HepG2 (cell line): ENCODE measurements around the gene SGPP2. TPM values are rescaled to one million over a fixed set of nuclear protein-coding genes. Genes with fewer than 3 reads are reported as not detected.

Experiments used
- ATAC-seq: fragments of 200-7000 bp; cut with Tn5 transposase; 3 replicates; pipeline ENCODE4 v1.9.1; 2020; ENCODE audit warnings: mild to moderate bottlenecking, moderate library complexity
- BruUV-seq: library from RNA; stranded (reverse); fragments of 400-500 nt; replicated peaks from 2 replicates; lab custom pipeline; 2021; lab: Mats Ljungman, UMichigan
- CTCF ChIA-PET: fragments of 300-600 bp; formaldehyde crosslinking; extraction: SDS; loops from one replicate; lab custom pipeline; 2021; ENCODE audit warnings: low total read pairs, inconsistent platforms, low intra/inter-chr PET ratio; lab: Yijun Ruan, JAX
- POLR2A ChIA-PET: fragments of 350-600 bp; sonication (Branson Sonifier 250); formaldehyde crosslinking; loops from one replicate; lab custom pipeline; 2020; ENCODE audit warnings: antibody characterized with exemption, inconsistent platforms; lab: Yijun Ruan, JAX
- DNase-seq: peaks from one replicate; pipeline ENCODE4 v3.0.0-alpha.2; 2015; ENCODE audit warnings: low spot score
- FAIRE-seq: peaks from 3 replicates; lab custom pipeline; 2011; peaks lifted over from hg19 to GRCh38; lab: Jason Lieb, UNC
- H2AFZ ChIP-seq: one replicate; pipeline ENCODE4 v1.6.1; 2011; ENCODE audit warnings: low read length, inconsistent platforms
- H3K27ac ChIP-seq: fragments of 300-600 bp; 3 replicates; pipeline ENCODE4 v1.8.0; 2011; ENCODE audit warnings: mixed run types, mild to moderate bottlenecking, mixed read lengths, low read length, inconsistent platforms; ENCODE audit not compliant: insufficient read depth; ENCODE audit errors: extremely low read length
- H3K27me3 ChIP-seq, 2 experiments: fragments of 200-600 bp in 1 of 2; 2 replicates in 1 of 2; 3 replicates in 1 of 2; pipeline versions ENCODE4 v1.6.0 to v1.8.0; 2011; ENCODE audit warnings: low read length in 2 of 2, mild to moderate bottlenecking in 2 of 2, moderate library complexity in 2 of 2, inconsistent platforms in 1 of 2; ENCODE audit not compliant: insufficient read depth in 2 of 2, control insufficient read depth in 1 of 2
- H3K36me3 ChIP-seq, 2 experiments: fragments of 200-600 bp in 1 of 2; replicated peaks in 1 of 2; 2 replicates in 1 of 2; 3 replicates in 1 of 2; pipeline versions ENCODE4 v1.5.1 to v1.8.0; 2011; ENCODE audit warnings: low read length in 2 of 2, inconsistent platforms in 1 of 2; ENCODE audit not compliant: insufficient read depth in 2 of 2, control insufficient read depth in 1 of 2
- H3K4me1 ChIP-seq: 2 replicates; pipeline ENCODE4 v1.5.1; 2012; ENCODE audit warnings: low read length, inconsistent platforms; ENCODE audit not compliant: insufficient read depth
- H3K4me2 ChIP-seq: 2 replicates; pipeline ENCODE4 v1.6.0; 2011; ENCODE audit warnings: low read depth, low read length, inconsistent platforms
- H3K4me3 ChIP-seq, 3 experiments: fragments of 200-600 bp in 1 of 3; sonication (generic), shearing (Covaris generic) in 1 of 3; replicated peaks in 1 of 3; 2 replicates each; pipeline ENCODE4 v1.5.1; 2011 to 2016; ENCODE audit warnings: low read length in 3 of 3, inconsistent platforms in 2 of 3, low read depth in 2 of 3, mild to moderate bottlenecking in 2 of 3, control low read depth in 1 of 3, mixed read lengths in 1 of 3; ENCODE audit not compliant: insufficient read depth in 1 of 3
- H3K79me2 ChIP-seq: one replicate; pipeline ENCODE4 v1.6.1; 2011; ENCODE audit warnings: low read length, inconsistent platforms; ENCODE audit not compliant: insufficient read depth
- H3K9ac ChIP-seq: 2 replicates; pipeline ENCODE4 v1.6.0; 2011; ENCODE audit warnings: mild to moderate bottlenecking, low read depth, low read length, inconsistent platforms; ENCODE audit not compliant: insufficient read depth
- H3K9me3 ChIP-seq: 2 replicates; pipeline ENCODE4 v1.5.1; 2012; ENCODE audit warnings: mild to moderate bottlenecking, low read length
- H4K20me1 ChIP-seq: 2 replicates; pipeline ENCODE4 v1.6.0; 2011; ENCODE audit warnings: inconsistent platforms, mild to moderate bottlenecking, low read length, moderate library complexity; ENCODE audit not compliant: insufficient read depth
- AHDC1 ChIP-seq: sonication (generic); formaldehyde crosslinking; IDR thresholded peaks from 2 replicates; pipeline ENCODE4 v1.5.1; 2020; ENCODE audit warnings: mild to moderate bottlenecking, missing genetic modification reagents, borderline replicate concordance
- ZNF510 ChIP-seq: sonication (generic); formaldehyde crosslinking; IDR thresholded peaks from 2 replicates; pipeline ENCODE4 v1.4.0; 2020; ENCODE audit warnings: low read depth, mild to moderate bottlenecking, missing genetic modification reagents
- ZNF512 ChIP-seq: sonication (generic); formaldehyde crosslinking; IDR thresholded peaks from 2 replicates; pipeline ENCODE4 v1.4.0; 2020; ENCODE audit warnings: mild to moderate bottlenecking, missing genetic modification reagents
- WGBS: methylation state at CpG from one replicate; pipeline ENCODE4 v1.1.6; 2017; ENCODE audit warnings: low lambda C conversion rate; 5-methylcytosine and 5-hydroxymethylcytosine counted together
- in situ Hi-C: cut with HindIII; loops from 2 replicates; pipeline ENCODE4 v1.10.0; 2017; ENCODE audit warnings: low pct_unique_long_range_greater_than_20kb; ENCODE audit not compliant: extremely low pct_ligation_motif_present
- intact Hi-C: fragments of 100-400 bp; cut with micrococcal nuclease; formaldehyde crosslinking; loops from one replicate; pipeline ENCODE4 v1.10.0; 2022; ENCODE audit not compliant: unreplicated experiment
- polyA plus RNA-seq, 8 experiments: library from polyadenylated mRNA; depleted of rRNA in 3 of 8; stranded (reverse) in 7 of 8; unstranded in 1 of 8; fragments of >200 nt; fragmentation: Illumina TruSeq in 4 of 8; extraction: Trizol in 4 of 8; gene quantifications; 2 replicates each; pipeline versions ENCODE4 v1.2.1 to v1.2.3, GENCODE V29; 2011 to 2016; ENCODE audit warnings: low read depth in 4 of 8, missing spikeins in 1 of 8, mixed read lengths in 1 of 8; ENCODE audit not compliant: insufficient read depth in 1 of 8
- total RNA-seq, 5 experiments: library from RNA; depleted of rRNA; stranded (reverse); fragments of >200 nt; fragmentation: Illumina TruSeq; extraction: Trizol; gene quantifications; 2 replicates each; pipeline ENCODE4 v1.2.3, GENCODE V29; 2016; ENCODE audit warnings: low read depth in 1 of 5

Gene SGPP2
- total and polyA plus RNA-seq, 2 of the 13 experiments (the other 11 are each of a cell fraction or from before 2014, with no cell fraction given), result not detected

DNA sequence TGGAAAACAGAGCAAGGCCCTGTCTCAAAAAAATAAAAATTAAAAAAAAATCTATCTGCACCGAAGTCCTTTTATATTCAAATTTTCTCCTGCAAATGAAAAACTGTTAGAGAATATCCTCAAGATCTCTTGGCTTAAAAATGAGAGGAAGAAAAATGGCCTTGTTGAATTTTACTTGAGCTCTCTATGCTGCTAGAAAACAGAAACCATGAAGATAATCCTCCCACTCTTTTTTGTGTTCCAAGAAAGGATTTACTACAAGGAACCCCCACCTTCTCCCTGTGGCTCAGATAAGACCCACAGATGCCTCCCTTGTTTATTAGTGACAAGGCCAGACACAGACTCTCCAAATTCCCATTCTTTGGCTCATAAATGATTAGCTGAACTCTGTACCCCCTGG lies 71.0 kb downstream of the SGPP2 start:
- in situ Hi-C loops (no loop called here), intact Hi-C loops (no loop called here)
- no peak for ATAC-seq
- Histone ChIP-seq H3K4me2 (no peak overlapping the region), H3K9ac (no peak overlapping the region), H2AFZ (no peak overlapping the region), H3K4me1 (peaks cover 8% of the 10 kb centered on the region), H3K4me3 (no peak overlapping the region), H3K36me3 (no peaks in the 10 kb centered on the region), H3K27ac (no peak overlapping the region), H3K27me3 (peaks cover 0 to 7% of the 10 kb centered on the region in 2 experiments; a peak in 1 of 5 replicates), H3K9me3 (peaks cover 10% of the 10 kb centered on the region), H4K20me1 (no peaks in the 10 kb centered on the region), H3K79me2 (no peaks in the 10 kb centered on the region)
- ChIA-PET CTCF (no interaction called here), POLR2A (no interaction called here)
- BruUV-seq, result no TSS peak
- DNase-seq, result no peak
- TF ChIP-seq ZNF512 (CRISPR knock-in tag) (no peak), ZNF510 (CRISPR knock-in tag) (no peak), AHDC1 (CRISPR knock-in tag) (no peak)
- whole genome bisulfite sequencing, result 2% methylated on average over 1 of the region's 1 CpG
- FAIRE-seq, result no peak
